Panc1 (cell line): ENCODE data around the gene RALGPS2.

ENCODE experiments used
- CTCF ChIP-seq: fragments of 450-650 bp; IDR thresholded peaks from 2 replicates; pipeline ENCODE4 v1.5.1; 2017; ENCODE audit warnings: mild to moderate bottlenecking
- SIN3A ChIP-seq: IDR thresholded peaks from 2 replicates; pipeline ENCODE4 v1.6.1; 2012; ENCODE audit warnings: low read depth, mild to moderate bottlenecking, low read length, moderate library complexity, borderline replicate concordance; ENCODE audit not compliant: insufficient read depth
- TCF7L2 ChIP-seq: IDR thresholded peaks from 2 replicates; pipeline ENCODE4 v1.6.1; 2011; ENCODE audit warnings: mild to moderate bottlenecking, low read depth, low read length, inconsistent platforms
- TF ChIP-seq, protein P1 (sequence below), 2 experiments: IDR thresholded peaks; 2 replicates each; pipeline ENCODE4 v1.6.1; 2011 to 2012; ENCODE audit warnings: low read depth in 2 of 2, control low read depth in 1 of 2, low read length in 1 of 2, mild to moderate bottlenecking in 1 of 2, moderate library complexity in 1 of 2; ENCODE audit not compliant: insufficient read depth in 1 of 2

DNA sequence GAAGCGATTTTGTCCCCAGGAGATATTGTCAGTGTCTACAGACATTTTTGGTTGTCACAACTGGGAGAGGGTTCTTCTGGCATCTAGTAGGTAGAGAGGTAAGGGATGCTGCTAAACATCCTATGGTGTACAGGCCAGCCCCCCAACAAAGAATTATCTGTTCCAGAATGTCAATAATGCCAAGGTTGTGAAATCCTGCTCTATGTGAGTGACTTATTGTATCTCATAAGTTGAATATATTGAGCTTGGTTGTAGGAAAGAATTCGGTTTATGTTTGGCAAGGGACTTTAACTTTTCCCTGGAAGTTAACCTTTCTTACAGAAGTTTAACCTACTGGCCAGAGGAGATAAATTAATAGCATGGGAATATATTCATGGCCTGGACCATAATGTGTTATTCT, 198.5 kb downstream of the RALGPS2 start:
- TF ChIP-seq CTCF (no peak), TCF7L2 (no peak), SIN3A (no peak)
- TF ChIP-seq, protein P1, sequence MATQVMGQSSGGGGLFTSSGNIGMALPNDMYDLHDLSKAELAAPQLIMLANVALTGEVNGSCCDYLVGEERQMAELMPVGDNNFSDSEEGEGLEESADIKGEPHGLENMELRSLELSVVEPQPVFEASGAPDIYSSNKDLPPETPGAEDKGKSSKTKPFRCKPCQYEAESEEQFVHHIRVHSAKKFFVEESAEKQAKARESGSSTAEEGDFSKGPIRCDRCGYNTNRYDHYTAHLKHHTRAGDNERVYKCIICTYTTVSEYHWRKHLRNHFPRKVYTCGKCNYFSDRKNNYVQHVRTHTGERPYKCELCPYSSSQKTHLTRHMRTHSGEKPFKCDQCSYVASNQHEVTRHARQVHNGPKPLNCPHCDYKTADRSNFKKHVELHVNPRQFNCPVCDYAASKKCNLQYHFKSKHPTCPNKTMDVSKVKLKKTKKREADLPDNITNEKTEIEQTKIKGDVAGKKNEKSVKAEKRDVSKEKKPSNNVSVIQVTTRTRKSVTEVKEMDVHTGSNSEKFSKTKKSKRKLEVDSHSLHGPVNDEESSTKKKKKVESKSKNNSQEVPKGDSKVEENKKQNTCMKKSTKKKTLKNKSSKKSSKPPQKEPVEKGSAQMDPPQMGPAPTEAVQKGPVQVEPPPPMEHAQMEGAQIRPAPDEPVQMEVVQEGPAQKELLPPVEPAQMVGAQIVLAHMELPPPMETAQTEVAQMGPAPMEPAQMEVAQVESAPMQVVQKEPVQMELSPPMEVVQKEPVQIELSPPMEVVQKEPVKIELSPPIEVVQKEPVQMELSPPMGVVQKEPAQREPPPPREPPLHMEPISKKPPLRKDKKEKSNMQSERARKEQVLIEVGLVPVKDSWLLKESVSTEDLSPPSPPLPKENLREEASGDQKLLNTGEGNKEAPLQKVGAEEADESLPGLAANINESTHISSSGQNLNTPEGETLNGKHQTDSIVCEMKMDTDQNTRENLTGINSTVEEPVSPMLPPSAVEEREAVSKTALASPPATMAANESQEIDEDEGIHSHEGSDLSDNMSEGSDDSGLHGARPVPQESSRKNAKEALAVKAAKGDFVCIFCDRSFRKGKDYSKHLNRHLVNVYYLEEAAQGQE (IDR thresholded peaks at IDR 0.05; ENCODE audit: insufficient read depth in 1 of 2, low read depth in 2 of 2, low read length in 1 of 2), result no peak
